ENCODE data around the gene CREBRF. TPM values are rescaled to one million over a fixed set of nuclear protein-coding genes. Genes with fewer than 3 reads are reported as not detected.

Gene CREBRF
- total and polyA plus RNA-seq, 9 of the 15 experiments (the other 6 are each of a cell fraction or from before 2014, with no cell fraction given) = 1.1 to 4.9 (median 2.9) TPM

DNA sequence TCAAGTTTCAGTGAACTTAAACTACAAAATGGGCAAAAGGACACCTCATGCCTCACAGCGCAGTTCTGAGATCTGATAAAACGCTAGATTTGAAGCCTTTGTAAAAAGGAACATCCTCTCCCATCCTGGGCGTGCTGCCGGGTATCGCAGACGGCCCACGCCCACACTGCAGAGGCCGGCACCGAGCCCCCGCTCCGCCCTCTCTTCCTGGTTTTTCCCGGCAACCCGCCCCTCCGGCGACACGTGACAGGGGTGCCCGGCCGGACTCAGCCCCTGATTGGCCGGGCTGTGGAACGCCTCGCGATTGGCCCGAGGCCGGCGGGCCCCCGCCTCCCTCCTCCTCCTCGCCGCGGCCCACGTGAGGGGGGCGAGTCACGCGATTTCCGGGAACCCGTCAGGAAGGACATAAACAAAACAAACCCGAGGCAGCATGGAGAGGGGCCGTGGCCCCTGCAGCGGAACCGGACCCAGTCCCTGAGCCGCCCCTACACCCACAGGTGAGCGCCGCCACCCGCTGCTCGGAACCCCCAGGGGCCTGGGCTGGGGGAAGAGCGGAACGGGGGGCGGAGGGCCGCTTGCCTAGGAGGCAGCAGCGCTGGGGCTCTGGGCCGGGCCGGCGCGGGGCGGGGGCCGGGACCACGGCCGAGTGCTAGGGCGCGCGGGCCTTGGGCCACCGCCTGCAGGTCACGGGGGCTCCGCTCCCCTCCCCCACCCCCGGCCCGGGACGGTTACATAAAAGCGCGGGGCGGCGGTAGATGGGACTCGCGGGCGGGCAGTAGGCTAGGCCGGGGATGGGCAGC, at the start of gene CREBRF (continued):
- TF ChIP-seq GTF2F1 (IDR thresholded peaks at IDR 0.05; ENCODE audit: low read depth, low read length) = no peak
- no peak for TF ChIP-seq MAFG (tag; conservative IDR thresholded peaks at IDR 0.05)
- no peak for TF ChIP-seq TCF7L2 (IDR thresholded peaks at IDR 0.05; ENCODE audit: low read depth, low read length)
- TF ChIP-seq SAFB2 (IDR thresholded peaks at IDR 0.05; ENCODE audit: borderline replicate concordance, low read depth, low read length, severe bottlenecking) = peak; percentile 86
- TF ChIP-seq NRF1 (conservative IDR thresholded peaks at IDR 0.05 in 1 of 2, IDR thresholded peaks at IDR 0.05 in 1 of 2) = peak; percentile 56 to 65
- TF ChIP-seq BRD4 (IDR thresholded peaks at IDR 0.05) = no peak
- no peak; the same call in 1 of the 2 replicates for TF ChIP-seq ZNF263 (CRISPR knock-in tag; IDR thresholded peaks at IDR 0.05; ENCODE audit: borderline replicate concordance)
- no peak for TF ChIP-seq POLR3G (IDR thresholded peaks at IDR 0.05; ENCODE audit: extremely low read depth, insufficient read length, insufficient replicate concordance)
- no peak for TF ChIP-seq ZNF77 (CRISPR knock-in tag; IDR thresholded peaks at IDR 0.05)
- TF ChIP-seq SRF (CRISPR knock-in tag; IDR thresholded peaks at IDR 0.05) = peak in 1 of 2 experiments; percentile 75; a peak in 2 of 4 replicates
- TF ChIP-seq, protein P1, sequence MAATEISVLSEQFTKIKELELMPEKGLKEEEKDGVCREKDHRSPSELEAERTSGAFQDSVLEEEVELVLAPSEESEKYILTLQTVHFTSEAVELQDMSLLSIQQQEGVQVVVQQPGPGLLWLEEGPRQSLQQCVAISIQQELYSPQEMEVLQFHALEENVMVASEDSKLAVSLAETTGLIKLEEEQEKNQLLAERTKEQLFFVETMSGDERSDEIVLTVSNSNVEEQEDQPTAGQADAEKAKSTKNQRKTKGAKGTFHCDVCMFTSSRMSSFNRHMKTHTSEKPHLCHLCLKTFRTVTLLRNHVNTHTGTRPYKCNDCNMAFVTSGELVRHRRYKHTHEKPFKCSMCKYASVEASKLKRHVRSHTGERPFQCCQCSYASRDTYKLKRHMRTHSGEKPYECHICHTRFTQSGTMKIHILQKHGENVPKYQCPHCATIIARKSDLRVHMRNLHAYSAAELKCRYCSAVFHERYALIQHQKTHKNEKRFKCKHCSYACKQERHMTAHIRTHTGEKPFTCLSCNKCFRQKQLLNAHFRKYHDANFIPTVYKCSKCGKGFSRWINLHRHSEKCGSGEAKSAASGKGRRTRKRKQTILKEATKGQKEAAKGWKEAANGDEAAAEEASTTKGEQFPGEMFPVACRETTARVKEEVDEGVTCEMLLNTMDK (IDR thresholded peaks at IDR 0.05; ENCODE audit: borderline replicate concordance, insufficient read depth, low read depth, low read length, poor library complexity, severe bottlenecking) = no peak
- no peak for TF ChIP-seq CBX5 (IDR thresholded peaks at IDR 0.05; ENCODE audit: borderline replicate concordance, low read depth)
- TF ChIP-seq POLR2AphosphoS2 (IDR thresholded peaks at IDR 0.05; ENCODE audit: low read length) = no peak
- no peak for TF ChIP-seq PRMT5 (CRISPR knock-in tag; IDR thresholded peaks at IDR 0.05)
- TF ChIP-seq, protein P2, sequence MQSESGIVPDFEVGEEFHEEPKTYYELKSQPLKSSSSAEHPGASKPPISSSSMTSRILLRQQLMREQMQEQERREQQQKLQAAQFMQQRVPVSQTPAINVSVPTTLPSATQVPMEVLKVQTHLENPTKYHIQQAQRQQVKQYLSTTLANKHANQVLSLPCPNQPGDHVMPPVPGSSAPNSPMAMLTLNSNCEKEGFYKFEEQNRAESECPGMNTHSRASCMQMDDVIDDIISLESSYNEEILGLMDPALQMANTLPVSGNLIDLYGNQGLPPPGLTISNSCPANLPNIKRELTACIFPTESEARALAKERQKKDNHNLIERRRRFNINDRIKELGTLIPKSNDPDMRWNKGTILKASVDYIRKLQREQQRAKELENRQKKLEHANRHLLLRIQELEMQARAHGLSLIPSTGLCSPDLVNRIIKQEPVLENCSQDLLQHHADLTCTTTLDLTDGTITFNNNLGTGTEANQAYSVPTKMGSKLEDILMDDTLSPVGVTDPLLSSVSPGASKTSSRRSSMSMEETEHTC (IDR thresholded peaks at IDR 0.05) = peak; percentile 98
- no peak for TF ChIP-seq ZBTB8A (IDR thresholded peaks at IDR 0.05; ENCODE audit: partially characterized antibody)
- TF ChIP-seq ZNF699 (CRISPR knock-in tag; IDR thresholded peaks at IDR 0.05; ENCODE audit: insufficient replicate concordance) = no peak
- TF ChIP-seq GABPB1 (CRISPR knock-in tag; IDR thresholded peaks at IDR 0.05) = peak; percentile 81; the same call in 1 of the 2 replicates
- peak; percentile 88 for TF ChIP-seq ELF2 (CRISPR knock-in tag; IDR thresholded peaks at IDR 0.05)
- TF ChIP-seq, protein P3, sequence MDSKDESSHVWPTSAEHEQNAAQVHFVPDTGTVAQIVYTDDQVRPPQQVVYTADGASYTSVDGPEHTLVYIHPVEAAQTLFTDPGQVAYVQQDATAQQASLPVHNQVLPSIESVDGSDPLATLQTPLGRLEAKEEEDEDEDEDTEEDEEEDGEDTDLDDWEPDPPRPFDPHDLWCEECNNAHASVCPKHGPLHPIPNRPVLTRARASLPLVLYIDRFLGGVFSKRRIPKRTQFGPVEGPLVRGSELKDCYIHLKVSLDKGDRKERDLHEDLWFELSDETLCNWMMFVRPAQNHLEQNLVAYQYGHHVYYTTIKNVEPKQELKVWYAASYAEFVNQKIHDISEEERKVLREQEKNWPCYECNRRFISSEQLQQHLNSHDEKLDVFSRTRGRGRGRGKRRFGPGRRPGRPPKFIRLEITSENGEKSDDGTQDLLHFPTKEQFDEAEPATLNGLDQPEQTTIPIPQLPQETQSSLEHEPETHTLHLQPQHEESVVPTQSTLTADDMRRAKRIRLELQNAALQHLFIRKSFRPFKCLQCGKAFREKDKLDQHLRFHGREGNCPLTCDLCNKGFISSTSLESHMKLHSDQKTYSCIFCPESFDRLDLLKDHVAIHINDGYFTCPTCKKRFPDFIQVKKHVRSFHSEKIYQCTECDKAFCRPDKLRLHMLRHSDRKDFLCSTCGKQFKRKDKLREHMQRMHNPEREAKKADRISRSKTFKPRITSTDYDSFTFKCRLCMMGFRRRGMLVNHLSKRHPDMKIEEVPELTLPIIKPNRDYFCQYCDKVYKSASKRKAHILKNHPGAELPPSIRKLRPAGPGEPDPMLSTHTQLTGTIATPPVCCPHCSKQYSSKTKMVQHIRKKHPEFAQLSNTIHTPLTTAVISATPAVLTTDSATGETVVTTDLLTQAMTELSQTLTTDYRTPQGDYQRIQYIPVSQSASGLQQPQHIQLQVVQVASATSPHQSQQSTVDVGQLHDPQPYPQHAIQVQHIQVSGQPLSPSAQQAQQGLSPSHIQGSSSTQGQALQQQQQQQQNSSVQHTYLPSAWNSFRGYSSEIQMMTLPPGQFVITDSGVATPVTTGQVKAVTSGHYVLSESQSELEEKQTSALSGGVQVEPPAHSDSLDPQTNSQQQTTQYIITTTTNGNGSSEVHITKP (IDR thresholded peaks at IDR 0.05; ENCODE audit: partially characterized antibody) = no peak
- TF ChIP-seq HEY1 (CRISPR knock-in tag; IDR thresholded peaks at IDR 0.05; ENCODE audit: borderline replicate concordance) = no peak
- no peak for TF ChIP-seq TAF15 (IDR thresholded peaks at IDR 0.05; ENCODE audit: low read depth, low read length)
